H9 (cell line): Measurements from ENCODE around the gene GGT1. TPM values are rescaled to one million over a fixed set of nuclear protein-coding genes. Genes with fewer than 3 reads are reported as not detected.
"Not testable (repeated sequence)": the region's sequence is repeated elsewhere in the genome, so short reads cannot be mapped to it uniquely, and the experiment has no call there.

Experiments
- DNase-seq: peaks from one replicate; pipeline ENCODE4 v3.0.0-alpha.2; 2017
- H2AFZ ChIP-seq: one replicate; pipeline ENCODE4 v1.6.1; 2013; ENCODE audit warnings: mild to moderate bottlenecking, low read length, control low read depth, moderate library complexity
- H2AK5ac ChIP-seq: 2 replicates; pipeline ENCODE4 v1.6.1; 2013; ENCODE audit warnings: low read length, control low read depth, mixed read lengths; ENCODE audit not compliant: insufficient read length
- H2BK120ac ChIP-seq: one replicate; pipeline ENCODE4 v1.6.1; 2013; ENCODE audit warnings: low read depth, mild to moderate bottlenecking, low read length, control low read depth, inconsistent platforms; ENCODE audit not compliant: poor library complexity, severe bottlenecking
- H2BK12ac ChIP-seq: 2 replicates; pipeline ENCODE4 v1.6.1; 2013; ENCODE audit warnings: low read length, control low read depth, mixed read lengths, low read depth; ENCODE audit not compliant: insufficient read length
- H2BK15ac ChIP-seq: 2 replicates; pipeline ENCODE4 v1.6.1; 2013; ENCODE audit warnings: low read depth, low read length, control low read depth
- H2BK20ac ChIP-seq: one replicate; pipeline ENCODE4 v1.6.1; 2013; ENCODE audit warnings: low read depth, mild to moderate bottlenecking, low read length, control low read depth, inconsistent platforms; ENCODE audit not compliant: poor library complexity, severe bottlenecking
- H2BK5ac ChIP-seq: 2 replicates; pipeline ENCODE4 v1.6.1; 2013; ENCODE audit warnings: low read length, control low read depth, mixed read lengths; ENCODE audit not compliant: insufficient read length
- H3K14ac ChIP-seq: 2 replicates; pipeline ENCODE4 v1.6.1; 2013; ENCODE audit warnings: low read length, control low read depth; ENCODE audit not compliant: insufficient read depth
- H3K18ac ChIP-seq: 2 replicates; pipeline ENCODE4 v1.6.1; 2013; ENCODE audit warnings: low read depth, mild to moderate bottlenecking, mixed read lengths, low read length, control low read depth; ENCODE audit not compliant: insufficient read length
- H3K23ac ChIP-seq: 2 replicates; pipeline ENCODE4 v1.6.1; 2013; ENCODE audit warnings: low read length, control low read depth, mixed read lengths, low read depth; ENCODE audit not compliant: insufficient read length
- H3K23me2 ChIP-seq: 2 replicates; pipeline ENCODE4 v1.6.1; 2013; ENCODE audit warnings: low read depth, mild to moderate bottlenecking, mixed read lengths, low read length, control low read depth; ENCODE audit not compliant: insufficient read length, poor library complexity, severe bottlenecking
- H3K27ac ChIP-seq: 2 replicates; pipeline ENCODE4 v1.5.1; 2013; ENCODE audit warnings: low read length, control low read depth, mixed read lengths, low read depth; ENCODE audit not compliant: insufficient read length
- H3K27me3 ChIP-seq: 2 replicates; pipeline ENCODE4 v1.6.1; 2013; ENCODE audit warnings: low read length, control low read depth, inconsistent platforms; ENCODE audit not compliant: insufficient read depth
- H3K4ac ChIP-seq: 2 replicates; pipeline ENCODE4 v1.6.1; 2013; ENCODE audit warnings: low read depth, mild to moderate bottlenecking, control low read depth, inconsistent platforms, low read length, moderate library complexity
- H3K4me1 ChIP-seq: 2 replicates; pipeline ENCODE4 v1.6.1; 2013; ENCODE audit warnings: low read length, control low read depth, inconsistent platforms; ENCODE audit not compliant: insufficient read depth
- H3K4me2 ChIP-seq: 2 replicates; pipeline ENCODE4 v1.6.1; 2013; ENCODE audit warnings: low read length, control low read depth, mixed read lengths; ENCODE audit not compliant: insufficient read length, insufficient read depth
- H3K56ac ChIP-seq: 2 replicates; pipeline ENCODE4 v1.6.1; 2013; ENCODE audit warnings: low read depth, mild to moderate bottlenecking, mixed read lengths, low read length, control low read depth; ENCODE audit not compliant: insufficient read length
- H3K79me1 ChIP-seq: 2 replicates; pipeline ENCODE4 v1.6.1; 2013; ENCODE audit warnings: low read depth, mild to moderate bottlenecking, moderate library complexity, low read length, control low read depth, inconsistent platforms; ENCODE audit not compliant: insufficient read depth, poor library complexity, severe bottlenecking
- H3K79me2 ChIP-seq: 2 replicates; pipeline ENCODE4 v1.6.1; 2013; ENCODE audit warnings: low read length, control low read depth, inconsistent platforms; ENCODE audit not compliant: insufficient read depth
- H3K9ac ChIP-seq: 2 replicates; pipeline ENCODE4 v1.6.1; 2013; ENCODE audit warnings: low read length, control low read depth, mixed read lengths; ENCODE audit not compliant: insufficient read length; ENCODE audit errors: extremely low read depth
- H3K9me3 ChIP-seq: one replicate; pipeline ENCODE4 v1.6.1; 2013; ENCODE audit warnings: low read depth, low read length, inconsistent platforms; ENCODE audit not compliant: control insufficient read depth
- H3T11ph ChIP-seq: one replicate; pipeline ENCODE4 v1.6.1; 2013; ENCODE audit warnings: mild to moderate bottlenecking, low read length, control low read depth, inconsistent platforms
- H4K20me1 ChIP-seq: one replicate; pipeline ENCODE4 v1.6.1; 2013; ENCODE audit not compliant: control insufficient read depth, insufficient read length, insufficient read depth
- H4K5ac ChIP-seq: 2 replicates; pipeline ENCODE4 v1.6.1; 2013; ENCODE audit warnings: low read depth, mild to moderate bottlenecking, mixed read lengths, low read length, control low read depth; ENCODE audit not compliant: insufficient read length
- H4K8ac ChIP-seq: replicated peaks from 2 replicates; pipeline ENCODE4 v1.6.1; 2013; ENCODE audit warnings: low read length, control low read depth, mixed read lengths, low read depth; ENCODE audit not compliant: insufficient read length
- H4K91ac ChIP-seq: 2 replicates; pipeline ENCODE4 v1.6.1; 2013; ENCODE audit warnings: low read depth, mild to moderate bottlenecking, moderate library complexity, mixed read lengths, low read length, control low read depth; ENCODE audit not compliant: insufficient read length
- H3K27ac Mint-ChIP-seq, 3 experiments: 2 replicates in 2 of 3; 3 replicates in 1 of 3; pipeline ENCODE4 v1.8.0; 2020 to 2021; ENCODE audit warnings: mixed read lengths in 3 of 3, mild to moderate bottlenecking in 1 of 3, moderate library complexity in 1 of 3
- H3K27me3 Mint-ChIP-seq: 2 replicates; pipeline ENCODE4 v1.8.0; 2021; ENCODE audit warnings: low read depth, mild to moderate bottlenecking, moderate library complexity, mixed read lengths
- H3K36me3 Mint-ChIP-seq, 3 experiments: 2 replicates in 2 of 3; 3 replicates in 1 of 3; pipeline ENCODE4 v1.8.0; 2020 to 2021; ENCODE audit warnings: low read depth in 3 of 3, mixed read lengths in 3 of 3; ENCODE audit not compliant: insufficient read depth in 1 of 3
- H3K4me1 Mint-ChIP-seq, 2 experiments: 2 replicates each; pipeline ENCODE4 v1.8.0; 2020; ENCODE audit warnings: mixed read lengths in 2 of 2
- H3K4me3 Mint-ChIP-seq, 2 experiments: 2 replicates in 1 of 2; 3 replicates in 1 of 2; pipeline ENCODE4 v1.8.0; 2020 to 2021; ENCODE audit warnings: mild to moderate bottlenecking in 2 of 2, mixed read lengths in 2 of 2, moderate library complexity in 1 of 2
- H3K9me3 Mint-ChIP-seq, 2 experiments: 2 replicates in 1 of 2; 3 replicates in 1 of 2; pipeline ENCODE4 v1.8.0; 2020; ENCODE audit warnings: mild to moderate bottlenecking in 2 of 2, mixed read lengths in 2 of 2, moderate library complexity in 1 of 2
- WGBS: extraction: QIAGEN DNeasy Blood & Tissue Kit; methylation state at CpG from one replicate; pipeline ENCODE4 v1.1.7; 2013; ENCODE audit warnings: missing lambda C conversion rate, low lambda C conversion rate, mixed read lengths; ENCODE audit not compliant: insufficient read length; ENCODE audit errors: extremely low coverage; 5-methylcytosine and 5-hydroxymethylcytosine counted together
- total RNA-seq: library from RNA; stranded (reverse); gene quantifications from 2 replicates; pipeline ENCODE4 v1.2.1, GENCODE V29; 2021
- TF ChIP-seq, protein P1 (sequence below): fragments of 200-600 bp; sonication (generic); conservative IDR thresholded peaks from 3 replicates; pipeline ENCODE4 v1.8.0; 2021; ENCODE audit warnings: antibody characterized with exemption, mild to moderate bottlenecking

Gene GGT1
- total RNA-seq, 1 experiment from 2014 or later: 20.5 TPM

DNA sequence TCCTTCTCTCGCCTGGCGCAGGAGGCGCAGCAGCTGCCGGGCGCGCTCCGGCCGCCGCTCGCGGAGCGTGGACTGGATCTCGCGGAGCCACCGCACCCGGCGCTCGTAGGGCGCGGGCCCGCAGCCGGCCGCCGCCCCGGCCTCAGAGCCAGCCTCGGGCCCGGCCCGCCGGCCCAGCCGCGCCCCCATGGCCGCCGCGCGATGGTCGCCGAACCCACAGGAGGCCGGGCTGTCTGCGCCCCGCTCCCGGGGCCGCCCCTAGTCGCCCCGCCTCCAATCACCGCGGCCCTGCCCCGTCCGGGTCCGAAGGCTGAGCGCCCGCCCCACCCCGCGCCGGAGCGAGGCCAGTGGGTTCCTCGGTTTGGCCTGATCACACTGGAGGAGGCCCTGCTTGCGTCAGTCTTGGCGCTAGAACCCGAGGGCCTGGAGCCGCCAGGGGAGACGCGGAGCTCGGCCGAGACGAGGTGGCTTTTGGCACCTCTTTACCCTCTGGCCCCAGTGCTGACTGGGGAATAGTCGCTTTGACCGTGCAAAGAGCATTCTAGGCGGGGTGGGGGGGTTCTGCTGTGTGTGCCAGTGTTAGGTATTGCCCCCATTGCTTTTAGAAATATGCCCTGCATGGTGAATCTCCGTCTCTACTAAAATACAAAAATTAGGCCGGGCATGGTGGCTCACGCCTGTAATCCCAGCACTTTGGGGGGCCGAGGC is 10.0 kb upstream of the GGT1 start, which contains the start of gene LRRC75B:
LRRC75B (minus strand) TSS at position 223 of the 708 bp plus-strand sequence; CDS start at position 189, 34 bp downstream.
- Histone ChIP-seq H3K18ac (peak within 1 kb of the TSS; percentile 94), H2BK15ac (no peak within 1 kb of the TSS), H3K23me2 (no peaks in the 10 kb centered on the region), H2AK5ac (no peak within 1 kb of the TSS), H3K27ac (no peak within 1 kb of the TSS), H3K79me2 (no peaks in the 10 kb centered on the region), H3K4me1 (no peaks in the 10 kb centered on the region), H3K79me1 (no peaks in the 10 kb centered on the region), H3K14ac (peak within 1 kb of the TSS; percentile 84; the same call in 1 of the 2 replicates), H4K8ac (no peak within 1 kb of the TSS), H3K56ac (no peak within 1 kb of the TSS), H2BK12ac (no peak within 1 kb of the TSS), H2BK120ac (no peak within 1 kb of the TSS), H3K9me3 (no peaks in the 10 kb centered on the region), H3K4ac (no peak within 1 kb of the TSS), H4K5ac (no peak within 1 kb of the TSS), H3K9ac (peak within 1 kb of the TSS; percentile 62), H3K27me3 (no peaks in the 10 kb centered on the region), H2AFZ (no peak within 1 kb of the TSS), H2BK20ac (no peak within 1 kb of the TSS), H2BK5ac (no peak within 1 kb of the TSS), H3K23ac (no peak within 1 kb of the TSS), H3K4me2 (peak within 1 kb of the TSS; percentile 35), H4K20me1 (no peaks in the 10 kb centered on the region), H3T11ph (no peak within 1 kb of the TSS), H4K91ac (no peak within 1 kb of the TSS)
- peak within 1 kb of the TSS; percentile 32 to 94 (median 93); a peak in 3 of 7 replicates for H3K27ac Mint-ChIP-seq
- TF ChIP-seq, protein P1, sequence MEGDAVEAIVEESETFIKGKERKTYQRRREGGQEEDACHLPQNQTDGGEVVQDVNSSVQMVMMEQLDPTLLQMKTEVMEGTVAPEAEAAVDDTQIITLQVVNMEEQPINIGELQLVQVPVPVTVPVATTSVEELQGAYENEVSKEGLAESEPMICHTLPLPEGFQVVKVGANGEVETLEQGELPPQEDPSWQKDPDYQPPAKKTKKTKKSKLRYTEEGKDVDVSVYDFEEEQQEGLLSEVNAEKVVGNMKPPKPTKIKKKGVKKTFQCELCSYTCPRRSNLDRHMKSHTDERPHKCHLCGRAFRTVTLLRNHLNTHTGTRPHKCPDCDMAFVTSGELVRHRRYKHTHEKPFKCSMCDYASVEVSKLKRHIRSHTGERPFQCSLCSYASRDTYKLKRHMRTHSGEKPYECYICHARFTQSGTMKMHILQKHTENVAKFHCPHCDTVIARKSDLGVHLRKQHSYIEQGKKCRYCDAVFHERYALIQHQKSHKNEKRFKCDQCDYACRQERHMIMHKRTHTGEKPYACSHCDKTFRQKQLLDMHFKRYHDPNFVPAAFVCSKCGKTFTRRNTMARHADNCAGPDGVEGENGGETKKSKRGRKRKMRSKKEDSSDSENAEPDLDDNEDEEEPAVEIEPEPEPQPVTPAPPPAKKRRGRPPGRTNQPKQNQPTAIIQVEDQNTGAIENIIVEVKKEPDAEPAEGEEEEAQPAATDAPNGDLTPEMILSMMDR: no peak
- peak; percentile 89 for DNase-seq
- H3K9me3 Mint-ChIP-seq: no peaks in the 10 kb centered on the region
- H3K4me3 Mint-ChIP-seq: peak within 1 kb of the TSS; percentile 90 to 98
- H3K36me3 Mint-ChIP-seq: no peaks in the 10 kb centered on the region
- no peaks in the 10 kb centered on the region for H3K27me3 Mint-ChIP-seq
- no CpG with 5 or more reads among the region's 72 CpGs for WGBS
- peaks cover 5 to 26% of the 10 kb centered on the region in 2 experiments for H3K4me1 Mint-ChIP-seq

DNA sequence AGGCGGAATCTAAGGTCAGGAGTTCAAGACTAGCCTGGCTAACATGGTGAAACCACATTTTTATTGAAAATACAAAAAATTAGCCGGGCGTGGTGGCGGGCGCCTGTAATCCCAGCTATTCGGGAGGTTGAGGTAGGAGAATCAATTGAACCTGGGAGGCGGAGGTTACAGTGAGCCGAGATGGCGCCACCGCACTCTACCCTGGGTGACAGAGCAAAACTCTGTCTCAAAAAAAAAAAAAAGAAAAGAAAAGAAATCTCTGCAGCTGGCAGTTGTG is 9.5 kb upstream of the GGT1 start:
- not testable (repeated sequence) for H3K56ac ChIP-seq, H4K20me1 ChIP-seq, H3K9ac ChIP-seq, H3K27me3 ChIP-seq, H3K27ac ChIP-seq, H2BK120ac ChIP-seq, H4K8ac ChIP-seq, H2BK12ac ChIP-seq, H3K14ac ChIP-seq, H3T11ph ChIP-seq, H2BK20ac ChIP-seq, H3K23ac ChIP-seq, H4K91ac ChIP-seq, H3K18ac ChIP-seq, H2AK5ac ChIP-seq, H3K27me3 Mint-ChIP-seq, DNase-seq, H2BK15ac ChIP-seq, H3K79me2 ChIP-seq, H3K9me3 ChIP-seq, H3K4me1 ChIP-seq, H3K23me2 ChIP-seq, H2BK5ac ChIP-seq, H3K79me1 ChIP-seq, H4K5ac ChIP-seq, H2AFZ ChIP-seq, H3K4ac ChIP-seq, H3K36me3 Mint-ChIP-seq, H3K9me3 Mint-ChIP-seq
- Mint-ChIP-seq H3K27ac (peak overlapping the region in 2 of 3 experiments; percentile 62 to 73; a peak in 1 of 7 replicates), H3K4me3 (peak overlapping the region; percentile 62 to 81), H3K4me1 (peaks cover 5 to 26% of the 10 kb centered on the region in 2 experiments)
- WGBS: no CpG with 5 or more reads among the region's 10 CpGs
- H3K4me2 ChIP-seq: peak overlapping the region; percentile 35
